Measurements from ENCODE around the gene BRCA1. TPM values are rescaled to one million over a fixed set of nuclear protein-coding genes. Genes with fewer than 3 reads are reported as not detected.

Gene BRCA1
- polyA plus RNA-seq, 2 of the 4 experiments (the other 2 are of a cell fraction): 41.0 to 71.8 TPM

GRCh38 chr17:43024407-43025289 lies 100.5 kb downstream of the BRCA1 start, which contains the start of gene RND2 (continued):
- TF ChIP-seq CTCF (IDR thresholded peaks at IDR 0.05) (peak; percentile 73), HOXB5 (CRISPR knock-in tag; IDR thresholded peaks at IDR 0.05) (no peak), BCL3 (IDR thresholded peaks at IDR 0.05) (0 out of 3 replicates have a peak, but pooled peaks have one; percentile 32), FOXS1 (CRISPR knock-in tag; IDR thresholded peaks at IDR 0.05) (no peak), CHD4 (IDR thresholded peaks at IDR 0.05; ENCODE audit: borderline replicate concordance) (no peak), FOSL2 (IDR thresholded peaks at IDR 0.05) (no peak), FOSL2 (CRISPR knock-in tag; IDR thresholded peaks at IDR 0.05) (peak; percentile 48), PHF8 (IDR thresholded peaks at IDR 0.05; ENCODE audit: borderline replicate concordance, low read depth) (peak; percentile 24; the same call in 1 of the 2 replicates), NR3C1 (IDR thresholded peaks at IDR 0.05) (no peak), RCOR1 (IDR thresholded peaks at IDR 0.05; ENCODE audit: low read depth, low read length) (no peak), HEYL (CRISPR knock-in tag; IDR thresholded peaks at IDR 0.05) (no peak), POLR2AphosphoS2 (conservative IDR thresholded peaks at IDR 0.05; ENCODE audit: low read length) (0 out of 2 replicates have a peak, but pooled peaks have one; percentile 46), RNF2 (IDR thresholded peaks at IDR 0.05; ENCODE audit: borderline replicate concordance, low read depth) (no peak), NFE2L2 (conservative IDR thresholded peaks at IDR 0.05; ENCODE audit: low read length) (no peak), CEBPB (IDR thresholded peaks at IDR 0.05) (no peak; a peak in 1 of 4 replicates), ESRRA (IDR thresholded peaks at IDR 0.05; ENCODE audit: borderline replicate concordance, low read length) (no peak), CBX2 (IDR thresholded peaks at IDR 0.05; ENCODE audit: borderline replicate concordance, low read depth) (no peak), ELK1 (IDR thresholded peaks at IDR 0.05; ENCODE audit: low read depth, low read length) (no peak), MAX (IDR thresholded peaks at IDR 0.05) (peak; percentile 46), E2F6 (IDR thresholded peaks at IDR 0.05; ENCODE audit: borderline replicate concordance, low read depth) (0 out of 2 replicates have a peak, but pooled peaks have one; percentile 59), ZSCAN20 (CRISPR knock-in tag; IDR thresholded peaks at IDR 0.05) (no peak), SREBF2 (IDR thresholded peaks at IDR 0.05) (no peak), TP53 (CRISPR knock-in tag; IDR thresholded peaks at IDR 0.05) (0 out of 2 replicates have a peak, but pooled peaks have one; percentile 76), ZFP36 (IDR thresholded peaks at IDR 0.05; ENCODE audit: borderline replicate concordance, partially characterized antibody) (no peak), RAD21 (conservative IDR thresholded peaks at IDR 0.05 in 1 of 2, IDR thresholded peaks at IDR 0.05 in 1 of 2) (peak; percentile 79 to 81), GATA3 (IDR thresholded peaks at IDR 0.05; ENCODE audit: borderline replicate concordance) (peak; percentile 38; the same call in 1 of the 2 replicates), CHD2 (IDR thresholded peaks at IDR 0.05; ENCODE audit: low read length, partially characterized antibody) (no peak), MYC (IDR thresholded peaks at IDR 0.05; ENCODE audit: borderline replicate concordance, low read length) (no peak), POLR2A (IDR thresholded peaks at IDR 0.05; ENCODE audit: low read length) (peak; percentile 46), HDAC2 (IDR thresholded peaks at IDR 0.05) (no peak), KDM5A (IDR thresholded peaks at IDR 0.05) (no peak), BHLHE40 (IDR thresholded peaks at IDR 0.05; ENCODE audit: low read depth, low read length) (no peak), ATOH8 (CRISPR knock-in tag; IDR thresholded peaks at IDR 0.05; ENCODE audit: low read depth) (no peak), RFX5 (IDR thresholded peaks at IDR 0.05) (no peak), RARB (CRISPR knock-in tag; IDR thresholded peaks at IDR 0.05) (no peak)
